HepG2 (cell line): ENCODE results near the gene ZSCAN23. TPM values are rescaled to one million over a fixed set of nuclear protein-coding genes. Genes with fewer than 3 reads are reported as not detected.
A peak's percentile ranks its signal among the peaks of the same experiment; 100 is the strongest.

Source experiments
- CREB3 ChIP-seq: sonication (generic); formaldehyde crosslinking; IDR thresholded peaks from 2 replicates; pipeline ENCODE4 v1.5.0; 2020; ENCODE audit warnings: missing genetic modification reagents
- KLF11 ChIP-seq: IDR thresholded peaks from 2 replicates; pipeline ENCODE4 v1.6.1; 2016; ENCODE audit warnings: missing compliant biosample characterization
- SALL2 ChIP-seq: sonication (generic); formaldehyde crosslinking; IDR thresholded peaks from 2 replicates; pipeline ENCODE4 v1.8.1; 2023; ENCODE audit warnings: mild to moderate bottlenecking, missing genetic modification reagents, inconsistent platforms
- TRIM24 ChIP-seq: sonication (generic); formaldehyde crosslinking; IDR thresholded peaks from 2 replicates; pipeline ENCODE4 v1.8.0; 2022; ENCODE audit warnings: mild to moderate bottlenecking, missing genetic modification reagents
- ZNF235 ChIP-seq: sonication (generic); formaldehyde crosslinking; IDR thresholded peaks from 2 replicates; pipeline ENCODE4 v1.8.1; 2023; ENCODE audit warnings: mild to moderate bottlenecking, missing genetic modification reagents, borderline replicate concordance
- ZNF318 ChIP-seq: sonication (generic); formaldehyde crosslinking; IDR thresholded peaks from 2 replicates; pipeline ENCODE4 v1.4.0; 2020; ENCODE audit warnings: mild to moderate bottlenecking, missing genetic modification reagents
- ZNF337 ChIP-seq: sonication (generic); formaldehyde crosslinking; IDR thresholded peaks from 2 replicates; pipeline ENCODE4 v1.5.1; 2020; ENCODE audit warnings: missing genetic modification reagents, low read depth, mild to moderate bottlenecking, borderline replicate concordance
- ZNF510 ChIP-seq: sonication (generic); formaldehyde crosslinking; IDR thresholded peaks from 2 replicates; pipeline ENCODE4 v1.4.0; 2020; ENCODE audit warnings: low read depth, mild to moderate bottlenecking, missing genetic modification reagents
- polyA plus RNA-seq, 8 experiments: library from polyadenylated mRNA; depleted of rRNA in 3 of 8; stranded (reverse) in 7 of 8; unstranded in 1 of 8; fragments of >200 nt; fragmentation: Illumina TruSeq in 4 of 8; extraction: Trizol in 4 of 8; gene quantifications; 2 replicates each; pipeline versions ENCODE4 v1.2.1 to v1.2.3, GENCODE V29; 2011 to 2016; ENCODE audit warnings: low read depth in 4 of 8, missing spikeins in 1 of 8, mixed read lengths in 1 of 8; ENCODE audit not compliant: insufficient read depth in 1 of 8
- total RNA-seq, 5 experiments: library from RNA; depleted of rRNA; stranded (reverse); fragments of >200 nt; fragmentation: Illumina TruSeq; extraction: Trizol; gene quantifications; 2 replicates each; pipeline ENCODE4 v1.2.3, GENCODE V29; 2016; ENCODE audit warnings: low read depth in 1 of 5
- TF ChIP-seq, protein P1 (sequence below): sonication (generic); formaldehyde crosslinking; IDR thresholded peaks from 2 replicates; pipeline ENCODE4 v1.8.1; 2023; ENCODE audit warnings: mild to moderate bottlenecking, inconsistent platforms, moderate library complexity, missing genetic modification reagents, borderline replicate concordance
- TF ChIP-seq, protein P2 (sequence below): sonication (generic); formaldehyde crosslinking; IDR thresholded peaks from 2 replicates; pipeline ENCODE4 v1.4.0; 2020; ENCODE audit warnings: mild to moderate bottlenecking, missing genetic modification reagents
- TF ChIP-seq, protein P3 (sequence below): sonication (generic); formaldehyde crosslinking; IDR thresholded peaks from 2 replicates; pipeline ENCODE4 v1.4.0; 2020; ENCODE audit warnings: missing genetic modification reagents
- TF ChIP-seq, protein P4 (sequence below): sonication (generic); formaldehyde crosslinking; IDR thresholded peaks from 2 replicates; pipeline ENCODE4 v1.5.0; 2020; ENCODE audit warnings: mild to moderate bottlenecking, missing genetic modification reagents

Gene ZSCAN23
- total and polyA plus RNA-seq, 2 of the 13 experiments (the other 11 are each of a cell fraction or from before 2014, with no cell fraction given), result 0.29 to 1.2 TPM

DNA sequence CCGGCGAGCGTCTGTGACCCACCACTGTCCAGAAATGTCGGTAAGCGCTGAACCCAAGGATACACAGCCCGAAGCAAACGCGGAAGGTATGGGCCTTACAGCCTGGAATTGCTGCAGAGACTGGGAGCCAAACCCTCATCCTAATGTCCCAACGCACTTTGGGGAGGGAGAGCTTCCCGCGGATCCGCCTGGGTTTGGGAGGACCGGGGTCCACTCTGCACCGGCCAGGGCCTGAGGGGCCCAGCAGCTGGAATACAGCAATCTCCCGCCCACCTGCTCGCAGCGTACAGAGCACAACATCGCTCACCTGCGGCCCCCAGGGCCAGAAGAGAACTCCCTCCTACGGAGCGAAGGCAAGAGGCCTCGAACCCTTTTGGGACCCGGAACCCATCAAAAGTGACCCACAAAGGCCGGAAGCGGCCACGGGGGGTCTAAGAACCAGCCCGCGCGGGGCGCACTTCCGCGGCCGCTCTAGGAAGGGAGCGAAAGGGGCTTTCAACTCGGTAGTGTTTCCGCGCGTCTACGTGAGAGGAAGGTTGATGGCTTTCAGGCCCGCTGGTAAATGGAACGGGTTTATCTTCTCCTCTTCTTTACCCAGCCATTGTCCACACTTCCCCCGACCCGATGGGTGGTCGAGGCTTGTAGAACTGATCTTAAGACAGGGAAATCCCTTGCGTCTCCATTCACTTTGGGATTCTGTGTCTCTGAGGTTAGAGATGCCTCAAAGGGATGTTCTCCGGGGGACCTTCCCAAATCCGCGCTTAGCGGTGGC, 43.8 kb downstream of the ZSCAN23 start, which contains the start of gene ZSCAN12 (continued):
- TF ChIP-seq, protein P1, sequence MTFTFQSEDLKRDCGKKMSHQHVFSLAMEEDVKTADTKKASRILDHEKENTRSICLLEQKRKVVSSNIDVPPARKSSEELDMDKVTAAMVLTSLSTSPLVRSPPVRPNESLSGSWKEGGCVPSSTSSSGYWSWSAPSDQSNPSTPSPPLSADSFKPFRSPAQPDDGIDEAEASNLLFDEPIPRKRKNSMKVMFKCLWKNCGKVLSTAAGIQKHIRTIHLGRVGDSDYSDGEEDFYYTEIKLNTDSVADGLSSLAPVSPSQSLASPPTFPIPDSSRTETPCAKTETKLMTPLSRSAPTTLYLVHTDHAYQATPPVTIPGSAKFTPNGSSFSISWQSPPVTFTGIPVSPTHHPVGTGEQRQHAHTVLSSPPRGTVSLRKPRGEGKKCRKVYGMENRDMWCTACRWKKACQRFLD (CRISPR knock-in tag), result peak; percentile 96; the same call in 1 of the 2 replicates
- TF ChIP-seq ZNF510 (CRISPR knock-in tag) (peak; percentile 98), KLF11 (CRISPR knock-in tag) (peak; percentile 55), ZNF235 (CRISPR knock-in tag) (peak; percentile 91; the same call in 1 of the 2 replicates), ZNF318 (CRISPR knock-in tag) (0 out of 2 replicates have a peak, but pooled peaks have one; percentile 68), CREB3 (peak; percentile 72; the same call in 1 of the 2 replicates), TRIM24 (0 out of 2 replicates have a peak, but pooled peaks have one; percentile 63), ZNF337 (CRISPR knock-in tag) (no peak), SALL2 (CRISPR knock-in tag) (peak; percentile 80; the same call in 1 of the 2 replicates)
- TF ChIP-seq, protein P2, sequence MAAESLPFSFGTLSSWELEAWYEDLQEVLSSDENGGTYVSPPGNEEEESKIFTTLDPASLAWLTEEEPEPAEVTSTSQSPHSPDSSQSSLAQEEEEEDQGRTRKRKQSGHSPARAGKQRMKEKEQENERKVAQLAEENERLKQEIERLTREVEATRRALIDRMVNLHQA (CRISPR knock-in tag), result no peak
- TF ChIP-seq, protein P3, sequence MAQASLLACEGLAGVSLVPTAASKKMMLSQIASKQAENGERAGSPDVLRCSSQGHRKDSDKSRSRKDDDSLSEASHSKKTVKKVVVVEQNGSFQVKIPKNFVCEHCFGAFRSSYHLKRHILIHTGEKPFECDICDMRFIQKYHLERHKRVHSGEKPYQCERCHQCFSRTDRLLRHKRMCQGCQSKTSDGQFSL (CRISPR knock-in tag), result peak; percentile 69; the same call in 1 of the 2 replicates
- TF ChIP-seq, protein P4, sequence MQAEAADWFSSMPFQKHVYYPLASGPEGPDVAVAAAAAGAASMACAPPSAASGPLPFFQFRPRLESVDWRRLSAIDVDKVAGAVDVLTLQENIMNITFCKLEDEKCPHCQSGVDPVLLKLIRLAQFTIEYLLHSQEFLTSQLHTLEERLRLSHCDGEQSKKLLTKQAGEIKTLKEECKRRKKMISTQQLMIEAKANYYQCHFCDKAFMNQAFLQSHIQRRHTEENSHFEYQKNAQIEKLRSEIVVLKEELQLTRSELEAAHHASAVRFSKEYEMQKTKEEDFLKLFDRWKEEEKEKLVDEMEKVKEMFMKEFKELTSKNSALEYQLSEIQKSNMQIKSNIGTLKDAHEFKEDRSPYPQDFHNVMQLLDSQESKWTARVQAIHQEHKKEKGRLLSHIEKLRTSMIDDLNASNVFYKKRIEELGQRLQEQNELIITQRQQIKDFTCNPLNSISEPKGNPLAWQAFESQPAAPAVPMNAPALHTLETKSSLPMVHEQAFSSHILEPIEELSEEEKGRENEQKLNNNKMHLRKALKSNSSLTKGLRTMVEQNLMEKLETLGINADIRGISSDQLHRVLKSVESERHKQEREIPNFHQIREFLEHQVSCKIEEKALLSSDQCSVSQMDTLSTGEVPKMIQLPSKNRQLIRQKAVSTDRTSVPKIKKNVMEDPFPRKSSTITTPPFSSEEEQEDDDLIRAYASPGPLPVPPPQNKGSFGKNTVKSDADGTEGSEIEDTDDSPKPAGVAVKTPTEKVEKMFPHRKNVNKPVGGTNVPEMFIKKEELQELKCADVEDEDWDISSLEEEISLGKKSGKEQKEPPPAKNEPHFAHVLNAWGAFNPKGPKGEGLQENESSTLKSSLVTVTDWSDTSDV, result peak; percentile 61; the same call in 1 of the 2 replicates
